ENCODE results near the gene EPHA2. TPM values are rescaled to one million over a fixed set of nuclear protein-coding genes. Genes with fewer than 3 reads are reported as not detected.

Gene EPHA2
- total and polyA plus RNA-seq, 4 donors: 17.5 to 35.6 (median 20.5) TPM

- Histone ChIP-seq H3K27ac (ENCODE audit: low read depth in 1 of 2, low read length in 1 of 2) (no peak overlapping the region), H3K4me3 (no peak overlapping the region), H3K9me3 (ENCODE audit: control insufficient read depth in 4 of 4, insufficient read depth in 3 of 4, low read length in 3 of 4) (no peaks in the 10 kb centered on the region), H3K36me3 (ENCODE audit: control insufficient read depth in 4 of 4, insufficient read depth in 4 of 4, low read length in 4 of 4) (peaks cover 0 to 89% (median 17%) of the 10 kb centered on the region in 4 donors), H3K9ac (ENCODE audit: insufficient read depth in 1 of 2, low read length in 2 of 2) (no peak overlapping the region), H3K27me3 (ENCODE audit: control insufficient read depth in 3 of 3, insufficient read depth in 3 of 3, low read length in 2 of 3) (no peaks in the 10 kb centered on the region), H3K4me1 (ENCODE audit: control insufficient read depth in 5 of 5, insufficient read depth in 5 of 5, low read length in 5 of 5) (peaks cover 0 to 9% (median 0%) of the 10 kb centered on the region in 5 donors)
- no peak for TF ChIP-seq CTCF (IDR thresholded peaks at IDR 0.05; ENCODE audit: control extremely low read depth, extremely low read depth)
- no peak for DNase-seq
- 87 to 97% methylated on average over 6 of the region's 6 CpGs for WGBS, 2 donors
- ATAC-seq (ENCODE audit: insufficient read depth, low FRiP score): no peak
These were observed 25.0 kb downstream of the EPHA2 start for GRCh38 chr1:16130827-16131226.

DNA sequence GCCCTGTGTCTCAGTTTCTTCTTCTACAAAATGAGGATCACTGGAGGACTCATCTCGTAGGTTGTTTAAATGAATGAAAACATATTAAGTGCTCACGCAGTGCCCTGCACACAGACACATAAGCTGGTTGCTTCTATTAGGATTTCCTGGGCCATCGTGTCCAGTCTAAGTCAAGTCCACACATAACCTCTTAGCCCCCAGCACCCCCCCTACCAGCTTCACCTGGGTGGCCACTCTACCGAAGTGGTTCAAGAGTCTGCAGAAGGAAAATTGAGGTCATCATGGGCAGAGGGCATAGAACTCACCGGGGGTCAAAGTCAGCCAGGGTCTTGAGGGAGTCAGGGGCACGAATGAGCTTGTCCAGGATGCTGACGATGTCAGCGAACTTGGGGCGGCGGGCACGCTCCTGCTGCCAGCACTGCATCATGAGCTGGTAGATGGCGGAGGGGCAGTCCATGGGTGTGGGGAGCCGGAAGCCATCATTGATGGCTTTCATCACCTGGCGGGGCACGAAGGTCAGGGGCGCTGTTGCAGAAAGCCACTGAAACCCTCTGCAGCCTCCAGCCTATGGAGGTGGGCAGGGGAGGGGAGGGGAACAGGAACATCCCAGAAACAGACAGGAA lies 25.8 kb downstream of the EPHA2 start:
- Histone ChIP-seq H3K4me3 (no peak overlapping the region), H3K27ac (ENCODE audit: low read depth in 1 of 2, low read length in 1 of 2) (no peak overlapping the region), H3K36me3 (ENCODE audit: control insufficient read depth in 4 of 4, insufficient read depth in 4 of 4, low read length in 4 of 4) (peaks cover 0 to 88% (median 17%) of the 10 kb centered on the region in 4 donors), H3K9me3 (ENCODE audit: control insufficient read depth in 4 of 4, insufficient read depth in 3 of 4, low read length in 3 of 4) (no peaks in the 10 kb centered on the region), H3K9ac (ENCODE audit: insufficient read depth in 1 of 2, low read length in 2 of 2) (no peak overlapping the region), H3K27me3 (ENCODE audit: control insufficient read depth in 3 of 3, insufficient read depth in 3 of 3, low read length in 2 of 3) (no peaks in the 10 kb centered on the region), H3K4me1 (ENCODE audit: control insufficient read depth in 5 of 5, insufficient read depth in 5 of 5, low read length in 5 of 5) (peaks cover 0 to 9% (median 0%) of the 10 kb centered on the region in 5 donors)
- no peak for ATAC-seq (ENCODE audit: insufficient read depth, low FRiP score)
- WGBS, 2 donors: 93 to 95% methylated on average over 16 of the region's 16 CpGs
- no peak for DNase-seq
- no peak for TF ChIP-seq CTCF (IDR thresholded peaks at IDR 0.05; ENCODE audit: control extremely low read depth, extremely low read depth)

DNA sequence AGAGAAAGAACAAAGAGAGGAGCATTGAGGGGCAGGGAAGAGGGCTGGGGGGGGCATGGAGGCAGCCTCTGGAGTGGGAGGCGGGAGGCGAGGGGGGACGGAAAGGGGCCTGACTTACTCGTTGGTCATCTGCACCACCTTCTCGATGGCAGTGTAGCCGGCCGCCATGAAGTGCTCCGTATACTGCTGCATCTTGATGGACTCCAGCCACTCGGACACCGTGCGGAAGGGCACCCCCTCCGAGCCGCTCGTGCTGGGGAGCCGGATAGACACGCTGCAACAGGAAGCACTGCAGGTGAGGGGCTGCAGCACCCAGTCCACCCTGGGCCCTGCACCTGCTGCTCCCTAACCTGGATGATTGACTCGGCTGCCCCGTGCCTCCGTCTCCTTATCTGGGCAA lies 26.6 kb downstream of the EPHA2 start:
- H3K9me3 ChIP-seq (ENCODE audit: control insufficient read depth in 4 of 4, insufficient read depth in 3 of 4, low read length in 3 of 4): no peaks in the 10 kb centered on the region
- no peak for DNase-seq
- TF ChIP-seq CTCF (IDR thresholded peaks at IDR 0.05; ENCODE audit: control extremely low read depth, extremely low read depth): no peak
- H3K27me3 ChIP-seq (ENCODE audit: control insufficient read depth in 3 of 3, insufficient read depth in 3 of 3, low read length in 2 of 3): no peaks in the 10 kb centered on the region
- ATAC-seq (ENCODE audit: insufficient read depth, low FRiP score): no peak
- 92% methylated on average over 19 of the region's 19 CpGs for WGBS, 2 donors
- peaks cover 0 to 9% (median 0%) of the 10 kb centered on the region in 5 donors for H3K4me1 ChIP-seq (ENCODE audit: control insufficient read depth in 5 of 5, insufficient read depth in 5 of 5, low read length in 5 of 5)
- H3K4me3 ChIP-seq: no peak overlapping the region
- H3K9ac ChIP-seq (ENCODE audit: insufficient read depth in 1 of 2, low read length in 2 of 2): no peak overlapping the region
- H3K27ac ChIP-seq (ENCODE audit: low read depth in 1 of 2, low read length in 1 of 2): no peak overlapping the region
- peaks cover 0 to 88% (median 18%) of the 10 kb centered on the region in 4 donors for H3K36me3 ChIP-seq (ENCODE audit: control insufficient read depth in 4 of 4, insufficient read depth in 4 of 4, low read length in 4 of 4)

- no peaks in the 10 kb centered on the region for H3K9me3 ChIP-seq (ENCODE audit: control insufficient read depth in 4 of 4, insufficient read depth in 3 of 4, low read length in 3 of 4)
- WGBS, 2 donors: 67 to 84% methylated on average over 6 of the region's 6 CpGs
- no peak overlapping the region for H3K4me3 ChIP-seq
- peaks cover 0 to 78% (median 19%) of the 10 kb centered on the region in 4 donors for H3K36me3 ChIP-seq (ENCODE audit: control insufficient read depth in 4 of 4, insufficient read depth in 4 of 4, low read length in 4 of 4)
- H3K9ac ChIP-seq (ENCODE audit: insufficient read depth in 1 of 2, low read length in 2 of 2): no peak overlapping the region
- H3K27ac ChIP-seq (ENCODE audit: low read depth in 1 of 2, low read length in 1 of 2): no peak overlapping the region
- TF ChIP-seq CTCF (IDR thresholded peaks at IDR 0.05; ENCODE audit: control extremely low read depth, extremely low read depth): no peak
- DNase-seq (no peak), ATAC-seq (ENCODE audit: insufficient read depth, low FRiP score) (no peak)
- H3K4me1 ChIP-seq (ENCODE audit: control insufficient read depth in 5 of 5, insufficient read depth in 5 of 5, low read length in 5 of 5): peaks cover 0 to 6% (median 0%) of the 10 kb centered on the region in 5 donors
- no peaks in the 10 kb centered on the region for H3K27me3 ChIP-seq (ENCODE audit: control insufficient read depth in 3 of 3, insufficient read depth in 3 of 3, low read length in 2 of 3)
These were observed 27.5 kb downstream of the EPHA2 start for GRCh38 chr1:16128338-16128741.

Measured in lung (tissue), 12 donors.